Astrocyte (in vitro differentiated cells and primary cell): ENCODE data around the gene SLC23A3.

Experiments used
- CTCF ChIP-seq: IDR thresholded peaks from 2 replicates; pipeline ENCODE4 v1.5.1; 2011; ENCODE audit warnings: low read depth, mild to moderate bottlenecking, inconsistent platforms, low read length, moderate library complexity; ENCODE audit not compliant: insufficient read depth
- EZH2 ChIP-seq: IDR thresholded peaks from 2 replicates; pipeline ENCODE4 v1.6.1; 2012; ENCODE audit warnings: mild to moderate bottlenecking, low read length, inconsistent platforms; ENCODE audit not compliant: insufficient read depth

GRCh38 chr2:219182331-219183150, 12.7 kb upstream of the SLC23A3 start:
- TF ChIP-seq CTCF = no peak
- TF ChIP-seq EZH2 = no peak
